A549 (cell line): ENCODE data around the gene CDT1.

Experiments
- BHLHE40 ChIP-seq: IDR thresholded peaks from 2 replicates; pipeline ENCODE4 v1.6.1; 2012; ENCODE audit warnings: low read depth, low read length, inconsistent platforms
- CHD4 ChIP-seq: fragments of 200-600 bp; sonication (generic); IDR thresholded peaks from 2 replicates; pipeline ENCODE4 v1.6.1; 2016; ENCODE audit warnings: antibody characterized with exemption, mild to moderate bottlenecking, borderline replicate concordance
- EP300 ChIP-seq, 2 experiments: fragments of >200 bp; sonication (Bioruptor Twin); formaldehyde crosslinking; IDR thresholded peaks; 2 replicates in 1 of 2; 3 replicates in 1 of 2; pipeline ENCODE4 v1.6.1; 2016 to 2017
- JUNB ChIP-seq: fragments of >200 bp; sonication (Bioruptor Twin); formaldehyde crosslinking; IDR thresholded peaks from 2 replicates; pipeline ENCODE4 v1.6.1; 2016
- MAFK ChIP-seq: fragments of 450-650 bp; IDR thresholded peaks from 2 replicates; pipeline ENCODE4 v1.6.1; 2014; ENCODE audit not compliant: partially characterized antibody
- POLR2A ChIP-seq: IDR thresholded peaks from 2 replicates; pipeline ENCODE4 v1.6.1; 2012; ENCODE audit warnings: mild to moderate bottlenecking, low read length
- RARB ChIP-seq: fragments of 250-450 bp; sonication (Bioruptor Pico); IDR thresholded peaks from 2 replicates; pipeline ENCODE4 v1.8.0; 2021; ENCODE audit warnings: mild to moderate bottlenecking, moderate library complexity
- RCOR1 ChIP-seq: fragments of 150-350 bp; IDR thresholded peaks from 2 replicates; pipeline ENCODE4 v1.6.1; 2014; ENCODE audit warnings: antibody characterized with exemption, low read length, low read depth
- SMC3 ChIP-seq: fragments of >200 bp; sonication (Bioruptor Twin); formaldehyde crosslinking; IDR thresholded peaks from 3 replicates; pipeline ENCODE4 v1.6.1; 2018; ENCODE audit warnings: inconsistent platforms
- TF ChIP-seq, protein P1 (sequence below): fragments of >200 bp; sonication (Bioruptor Twin); formaldehyde crosslinking; IDR thresholded peaks from 3 replicates; pipeline ENCODE4 v1.5.1; 2016
- TF ChIP-seq, protein P2 (sequence below): IDR thresholded peaks from 2 replicates; pipeline ENCODE4 v1.6.1; 2012
- TF ChIP-seq, protein P3 (sequence below): fragments of 200-600 bp; sonication (generic); IDR thresholded peaks from 2 replicates; pipeline ENCODE4 v1.6.1; 2016; ENCODE audit warnings: antibody characterized with exemption, mild to moderate bottlenecking, moderate library complexity

DNA sequence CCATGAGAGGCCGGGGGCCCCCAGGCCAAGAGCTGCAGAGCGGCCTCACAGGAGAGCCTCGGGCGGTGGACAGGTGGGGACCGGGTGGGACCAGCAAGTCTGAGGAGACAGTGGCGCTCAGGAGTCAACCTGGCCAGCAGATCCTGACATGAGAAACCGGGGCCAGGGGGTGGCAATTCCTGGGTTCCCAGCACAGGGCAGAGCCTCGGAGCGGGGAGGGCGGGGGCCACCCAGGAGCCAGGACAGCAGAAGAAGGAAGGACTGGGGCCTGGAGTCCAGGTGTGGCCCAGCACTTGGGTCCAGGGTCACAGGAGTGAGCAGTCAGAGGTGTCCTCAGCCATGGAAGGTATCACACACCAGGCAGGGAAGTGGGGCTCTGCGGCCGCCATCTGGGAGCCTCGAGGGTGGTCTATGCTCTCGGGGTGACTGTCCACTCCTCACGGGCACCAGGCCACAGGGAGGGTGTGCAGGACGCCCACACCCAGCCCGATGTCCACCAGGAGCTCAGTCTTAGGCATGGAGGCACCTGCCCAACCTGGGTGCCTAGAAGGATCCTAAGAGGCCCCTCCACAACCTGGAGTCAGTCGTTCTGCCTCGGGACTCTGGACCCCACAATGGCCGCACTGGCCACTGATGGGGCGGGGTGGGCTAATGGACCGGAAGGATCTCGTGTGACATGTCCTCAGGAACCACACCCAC, 47.7 kb upstream of the CDT1 start:
- TF ChIP-seq, protein P1, sequence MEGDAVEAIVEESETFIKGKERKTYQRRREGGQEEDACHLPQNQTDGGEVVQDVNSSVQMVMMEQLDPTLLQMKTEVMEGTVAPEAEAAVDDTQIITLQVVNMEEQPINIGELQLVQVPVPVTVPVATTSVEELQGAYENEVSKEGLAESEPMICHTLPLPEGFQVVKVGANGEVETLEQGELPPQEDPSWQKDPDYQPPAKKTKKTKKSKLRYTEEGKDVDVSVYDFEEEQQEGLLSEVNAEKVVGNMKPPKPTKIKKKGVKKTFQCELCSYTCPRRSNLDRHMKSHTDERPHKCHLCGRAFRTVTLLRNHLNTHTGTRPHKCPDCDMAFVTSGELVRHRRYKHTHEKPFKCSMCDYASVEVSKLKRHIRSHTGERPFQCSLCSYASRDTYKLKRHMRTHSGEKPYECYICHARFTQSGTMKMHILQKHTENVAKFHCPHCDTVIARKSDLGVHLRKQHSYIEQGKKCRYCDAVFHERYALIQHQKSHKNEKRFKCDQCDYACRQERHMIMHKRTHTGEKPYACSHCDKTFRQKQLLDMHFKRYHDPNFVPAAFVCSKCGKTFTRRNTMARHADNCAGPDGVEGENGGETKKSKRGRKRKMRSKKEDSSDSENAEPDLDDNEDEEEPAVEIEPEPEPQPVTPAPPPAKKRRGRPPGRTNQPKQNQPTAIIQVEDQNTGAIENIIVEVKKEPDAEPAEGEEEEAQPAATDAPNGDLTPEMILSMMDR = no peak
- TF ChIP-seq, protein P2, sequence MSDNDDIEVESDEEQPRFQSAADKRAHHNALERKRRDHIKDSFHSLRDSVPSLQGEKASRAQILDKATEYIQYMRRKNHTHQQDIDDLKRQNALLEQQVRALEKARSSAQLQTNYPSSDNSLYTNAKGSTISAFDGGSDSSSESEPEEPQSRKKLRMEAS = no peak
- TF ChIP-seq BHLHE40 (no peak), SMC3 (no peak), POLR2A (no peak), MAFK (no peak), RCOR1 (no peak), EP300 (IDR thresholded peaks at IDR 0.05) (no peak), JUNB (no peak), RARB (CRISPR knock-in tag) (no peak), CHD4 (no peak)
- TF ChIP-seq, protein P3, sequence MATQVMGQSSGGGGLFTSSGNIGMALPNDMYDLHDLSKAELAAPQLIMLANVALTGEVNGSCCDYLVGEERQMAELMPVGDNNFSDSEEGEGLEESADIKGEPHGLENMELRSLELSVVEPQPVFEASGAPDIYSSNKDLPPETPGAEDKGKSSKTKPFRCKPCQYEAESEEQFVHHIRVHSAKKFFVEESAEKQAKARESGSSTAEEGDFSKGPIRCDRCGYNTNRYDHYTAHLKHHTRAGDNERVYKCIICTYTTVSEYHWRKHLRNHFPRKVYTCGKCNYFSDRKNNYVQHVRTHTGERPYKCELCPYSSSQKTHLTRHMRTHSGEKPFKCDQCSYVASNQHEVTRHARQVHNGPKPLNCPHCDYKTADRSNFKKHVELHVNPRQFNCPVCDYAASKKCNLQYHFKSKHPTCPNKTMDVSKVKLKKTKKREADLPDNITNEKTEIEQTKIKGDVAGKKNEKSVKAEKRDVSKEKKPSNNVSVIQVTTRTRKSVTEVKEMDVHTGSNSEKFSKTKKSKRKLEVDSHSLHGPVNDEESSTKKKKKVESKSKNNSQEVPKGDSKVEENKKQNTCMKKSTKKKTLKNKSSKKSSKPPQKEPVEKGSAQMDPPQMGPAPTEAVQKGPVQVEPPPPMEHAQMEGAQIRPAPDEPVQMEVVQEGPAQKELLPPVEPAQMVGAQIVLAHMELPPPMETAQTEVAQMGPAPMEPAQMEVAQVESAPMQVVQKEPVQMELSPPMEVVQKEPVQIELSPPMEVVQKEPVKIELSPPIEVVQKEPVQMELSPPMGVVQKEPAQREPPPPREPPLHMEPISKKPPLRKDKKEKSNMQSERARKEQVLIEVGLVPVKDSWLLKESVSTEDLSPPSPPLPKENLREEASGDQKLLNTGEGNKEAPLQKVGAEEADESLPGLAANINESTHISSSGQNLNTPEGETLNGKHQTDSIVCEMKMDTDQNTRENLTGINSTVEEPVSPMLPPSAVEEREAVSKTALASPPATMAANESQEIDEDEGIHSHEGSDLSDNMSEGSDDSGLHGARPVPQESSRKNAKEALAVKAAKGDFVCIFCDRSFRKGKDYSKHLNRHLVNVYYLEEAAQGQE = no peak
